Thyroid gland (tissue), 4 donors: ENCODE results near the gene PLA2G2C.

Experiments used
- CTCF ChIP-seq, 6 experiments: fragments of 200-600 bp in 3 of 6; fragments of 450-650 bp in 3 of 6; sonication (generic) in 3 of 6; IDR thresholded peaks; one replicate each; pipeline ENCODE4 v1.5.1; 2016 to 2019; ENCODE audit warnings: antibody characterized with exemption in 6 of 6, mild to moderate bottlenecking in 2 of 6, inconsistent platforms in 1 of 6, moderate library complexity in 1 of 6
- POLR2A ChIP-seq, 2 donors: fragments of 450-650 bp; IDR thresholded peaks; one replicate each; pipeline ENCODE4 v1.6.1; 2017; ENCODE audit warnings: antibody characterized with exemption in 2 of 2, mild to moderate bottlenecking in 2 of 2, moderate library complexity in 1 of 2

DNA sequence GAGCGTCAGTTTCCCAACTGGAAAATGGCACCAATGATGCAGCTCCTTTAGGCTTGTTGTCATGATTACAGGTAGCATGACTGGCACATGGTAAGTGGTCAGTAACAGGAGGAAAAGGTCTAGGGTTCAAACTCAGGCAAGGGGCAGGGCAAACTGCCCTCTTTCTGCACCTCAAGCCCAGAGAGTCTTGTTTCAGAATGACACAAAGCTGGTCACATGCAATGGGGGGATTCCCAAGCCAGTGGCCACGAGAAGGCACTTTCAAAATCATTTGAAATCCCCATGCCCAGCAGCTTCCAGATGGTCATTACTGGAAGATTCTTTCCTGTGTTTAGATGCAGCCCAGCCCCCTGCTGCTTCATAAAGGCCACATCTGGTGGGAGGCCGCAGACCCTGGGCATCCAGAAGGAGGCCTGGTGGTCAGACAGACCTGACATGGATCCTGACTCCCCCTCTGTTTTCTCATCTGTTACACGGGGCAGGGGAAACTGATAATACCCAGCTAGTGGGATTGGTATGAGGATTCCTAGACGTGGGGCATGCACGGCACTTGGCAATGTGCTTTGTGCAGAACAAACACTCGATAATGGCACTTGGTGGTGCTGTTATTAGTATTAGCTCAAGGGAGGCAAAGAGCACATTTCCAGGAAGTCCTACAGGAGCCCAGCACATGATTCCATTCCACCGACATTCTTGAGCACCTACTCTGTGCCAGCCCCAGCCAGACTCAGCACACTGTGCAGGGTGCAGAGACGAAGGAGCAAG lies 60.1 kb downstream of the PLA2G2C start:
- TF ChIP-seq CTCF (IDR thresholded peaks at IDR 0.05) (no peak), POLR2A (IDR thresholded peaks at IDR 0.05) (no peak)
